Hepatocyte (in vitro differentiated cells): ENCODE results near the gene PXDC1. TPM values are rescaled to one million over a fixed set of nuclear protein-coding genes. Genes with fewer than 3 reads are reported as not detected.
A peak's percentile ranks its signal among the peaks of the same experiment; 100 is the strongest.

Experiments
- DNase-seq: peaks from one replicate; pipeline ENCODE4 v3.0.0-alpha.2; 2016; ENCODE audit warnings: low spot score
- H2AFZ ChIP-seq: fragments of 200-600 bp; sonication (generic); 2 replicates; pipeline ENCODE4 v1.6.0; 2016; ENCODE audit warnings: antibody characterized with exemption, mild to moderate bottlenecking
- H3K27ac ChIP-seq: fragments of 200-600 bp; sonication (generic); 2 replicates; pipeline ENCODE4 v1.5.1; 2016; ENCODE audit warnings: mild to moderate bottlenecking
- H3K27me3 ChIP-seq: fragments of 200-600 bp; sonication (generic); 2 replicates; pipeline ENCODE4 v1.6.1; 2016
- H3K36me3 ChIP-seq: fragments of 200-600 bp; sonication (generic); replicated peaks from 2 replicates; pipeline ENCODE4 v1.5.1; 2016; ENCODE audit warnings: low read depth; ENCODE audit not compliant: insufficient read depth
- H3K4me1 ChIP-seq: fragments of 200-600 bp; sonication (generic); 2 replicates; pipeline ENCODE4 v1.5.1; 2016; ENCODE audit warnings: mild to moderate bottlenecking, moderate library complexity; ENCODE audit not compliant: insufficient read depth
- H3K4me2 ChIP-seq: fragments of 200-600 bp; sonication (generic); 2 replicates; pipeline ENCODE4 v1.6.0; 2016
- H3K4me3 ChIP-seq: fragments of 200-600 bp; sonication (generic); 2 replicates; pipeline ENCODE4 v1.5.1; 2016; ENCODE audit warnings: mild to moderate bottlenecking
- H3K79me2 ChIP-seq: fragments of 200-600 bp; sonication (generic); 2 replicates; pipeline ENCODE4 v1.6.0; 2017; ENCODE audit warnings: mild to moderate bottlenecking
- H3K9me2 ChIP-seq: fragments of 200-600 bp; sonication (generic); replicated peaks from 2 replicates; pipeline ENCODE4 v1.6.0; 2017; ENCODE audit warnings: mild to moderate bottlenecking; ENCODE audit not compliant: insufficient read depth
- H3K9me3 ChIP-seq: fragments of 200-600 bp; sonication (generic); 2 replicates; pipeline ENCODE4 v1.5.1; 2016; ENCODE audit warnings: low read depth, mild to moderate bottlenecking
- H4K20me1 ChIP-seq: fragments of 200-600 bp; sonication (generic); 2 replicates; pipeline ENCODE4 v1.6.0; 2016; ENCODE audit warnings: mild to moderate bottlenecking; ENCODE audit not compliant: insufficient read depth, poor library complexity, severe bottlenecking
- EZH2 ChIP-seq: fragments of 200-600 bp; sonication (generic); IDR thresholded peaks from 2 replicates; pipeline ENCODE4 v1.6.1; 2016; ENCODE audit warnings: antibody characterized with exemption, mild to moderate bottlenecking, borderline replicate concordance
- EZH2phosphoT487 ChIP-seq: fragments of 200-600 bp; sonication (generic); IDR thresholded peaks from one replicate; pipeline ENCODE4 v1.6.1; 2018; ENCODE audit warnings: antibody characterized with exemption, mild to moderate bottlenecking, low read depth, moderate library complexity; ENCODE audit not compliant: unreplicated experiment, severe bottlenecking
- WGBS: methylation state at CpG from one replicate; pipeline ENCODE4 v1.1.6; 2016; ENCODE audit warnings: low lambda C conversion rate; ENCODE audit errors: missing lambda C conversion rate; 5-methylcytosine and 5-hydroxymethylcytosine counted together
- polyA plus RNA-seq: library from polyadenylated mRNA; unstranded; fragments of >200 nt; fragmentation: Nextera tagmentation; extraction: Ambion mirVana; gene quantifications from 2 replicates; pipeline ENCODE4 v1.2.1, GENCODE V29; 2016
- total RNA-seq: library from RNA; depleted of rRNA; stranded (reverse); fragments of >200 nt; gene quantifications from 2 replicates; pipeline ENCODE4 v1.2.3, GENCODE V29; 2014
- TF ChIP-seq, protein P1 (sequence below): fragments of 200-600 bp; sonication (generic); IDR thresholded peaks from 2 replicates; pipeline ENCODE4 v1.5.1; 2016; ENCODE audit warnings: antibody characterized with exemption, mild to moderate bottlenecking; ENCODE audit not compliant: poor library complexity

The PXDC1 gene
- total and polyA plus RNA-seq, 2 experiments from 2014 or later: 83.8 to 90.8 TPM

DNA sequence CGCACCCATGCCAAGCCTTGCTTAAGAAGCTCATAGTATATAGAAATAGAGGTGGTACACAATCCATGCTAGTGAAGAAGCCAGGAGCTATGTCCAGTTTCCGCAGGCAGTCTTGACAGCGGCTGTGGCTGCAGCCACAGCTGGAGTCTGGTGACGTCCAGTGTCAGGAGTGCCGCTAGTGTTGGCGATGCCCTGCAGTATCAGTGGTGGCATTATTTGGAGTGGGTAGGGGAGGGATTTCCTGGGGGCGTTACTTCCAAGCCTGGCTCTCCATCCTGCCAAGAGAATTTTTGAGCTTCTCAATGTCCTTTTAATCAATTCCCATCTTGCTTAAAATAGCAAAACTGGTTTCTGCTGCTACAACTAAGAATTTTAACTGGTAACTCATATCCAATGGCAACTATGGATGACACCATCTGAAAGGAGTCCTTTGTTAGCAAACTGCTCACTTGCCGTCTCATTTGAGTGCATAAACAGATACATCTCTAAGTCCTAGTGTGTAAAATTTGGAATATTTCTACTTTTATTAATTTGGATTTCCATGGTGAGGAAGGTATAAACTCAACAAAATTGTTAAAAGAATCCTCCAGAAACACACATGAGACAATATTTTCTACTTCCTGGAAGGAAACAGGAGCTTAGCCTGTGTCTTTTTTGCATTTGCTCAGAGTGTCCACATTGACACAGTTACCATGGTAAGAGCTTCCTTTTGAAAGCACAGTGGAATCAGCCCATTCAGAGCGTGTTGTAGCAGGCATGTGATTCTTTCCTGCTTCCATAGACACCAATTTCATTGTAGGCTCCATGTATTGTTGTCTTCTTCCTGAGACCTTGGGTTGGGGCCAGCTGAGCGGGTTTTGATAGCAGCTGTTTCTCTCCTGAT, 44.6 kb upstream of the PXDC1 start:
- Histone ChIP-seq H3K79me2 (no peaks in the 10 kb centered on the region), H3K36me3 (no peaks in the 10 kb centered on the region), H3K4me1 (peaks cover 17% of the 10 kb centered on the region), H2AFZ (no peak overlapping the region), H3K9me2 (no peaks in the 10 kb centered on the region), H3K9me3 (no peaks in the 10 kb centered on the region), H3K27ac (peak overlapping the region; percentile 88), H3K4me3 (no peak overlapping the region), H3K4me2 (no peak overlapping the region), H3K27me3 (no peaks in the 10 kb centered on the region), H4K20me1 (no peaks in the 10 kb centered on the region)
- 97% methylated on average over 10 of the region's 10 CpGs for WGBS
- no peak for DNase-seq
- TF ChIP-seq EZH2 (no peak), EZH2phosphoT487 (no peak)
- TF ChIP-seq, protein P1, sequence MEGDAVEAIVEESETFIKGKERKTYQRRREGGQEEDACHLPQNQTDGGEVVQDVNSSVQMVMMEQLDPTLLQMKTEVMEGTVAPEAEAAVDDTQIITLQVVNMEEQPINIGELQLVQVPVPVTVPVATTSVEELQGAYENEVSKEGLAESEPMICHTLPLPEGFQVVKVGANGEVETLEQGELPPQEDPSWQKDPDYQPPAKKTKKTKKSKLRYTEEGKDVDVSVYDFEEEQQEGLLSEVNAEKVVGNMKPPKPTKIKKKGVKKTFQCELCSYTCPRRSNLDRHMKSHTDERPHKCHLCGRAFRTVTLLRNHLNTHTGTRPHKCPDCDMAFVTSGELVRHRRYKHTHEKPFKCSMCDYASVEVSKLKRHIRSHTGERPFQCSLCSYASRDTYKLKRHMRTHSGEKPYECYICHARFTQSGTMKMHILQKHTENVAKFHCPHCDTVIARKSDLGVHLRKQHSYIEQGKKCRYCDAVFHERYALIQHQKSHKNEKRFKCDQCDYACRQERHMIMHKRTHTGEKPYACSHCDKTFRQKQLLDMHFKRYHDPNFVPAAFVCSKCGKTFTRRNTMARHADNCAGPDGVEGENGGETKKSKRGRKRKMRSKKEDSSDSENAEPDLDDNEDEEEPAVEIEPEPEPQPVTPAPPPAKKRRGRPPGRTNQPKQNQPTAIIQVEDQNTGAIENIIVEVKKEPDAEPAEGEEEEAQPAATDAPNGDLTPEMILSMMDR: no peak

DNA sequence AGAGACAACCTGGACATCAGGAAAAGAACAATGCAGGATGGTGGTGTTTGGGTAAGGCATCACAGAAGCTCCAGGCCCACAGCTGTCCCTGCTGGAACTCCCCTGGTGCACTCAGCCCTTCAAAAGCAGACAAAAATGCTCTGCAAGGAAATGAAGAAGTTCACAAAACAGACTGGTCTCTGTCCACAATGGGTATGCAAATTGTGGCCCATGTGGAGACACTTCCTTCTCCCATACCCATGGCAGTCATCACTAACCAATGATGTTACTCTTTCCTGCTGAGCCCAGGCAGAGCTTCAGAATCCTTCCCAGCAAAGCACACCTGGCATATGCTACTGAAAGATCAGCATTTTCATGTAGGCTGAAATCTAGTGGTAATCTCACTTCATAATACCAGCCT, 42.6 kb upstream of the PXDC1 start:
- Histone ChIP-seq H3K27me3 (no peaks in the 10 kb centered on the region), H3K4me1 (peaks cover 25% of the 10 kb centered on the region), H4K20me1 (no peaks in the 10 kb centered on the region), H3K9me2 (no peaks in the 10 kb centered on the region), H2AFZ (no peak overlapping the region), H3K36me3 (no peaks in the 10 kb centered on the region), H3K79me2 (no peaks in the 10 kb centered on the region), H3K4me3 (no peak overlapping the region), H3K9me3 (no peaks in the 10 kb centered on the region), H3K4me2 (no peak overlapping the region), H3K27ac (no peak overlapping the region)
- TF ChIP-seq, protein P1: no peak
- TF ChIP-seq EZH2 (no peak), EZH2phosphoT487 (no peak)
- DNase-seq: no peak

DNA sequence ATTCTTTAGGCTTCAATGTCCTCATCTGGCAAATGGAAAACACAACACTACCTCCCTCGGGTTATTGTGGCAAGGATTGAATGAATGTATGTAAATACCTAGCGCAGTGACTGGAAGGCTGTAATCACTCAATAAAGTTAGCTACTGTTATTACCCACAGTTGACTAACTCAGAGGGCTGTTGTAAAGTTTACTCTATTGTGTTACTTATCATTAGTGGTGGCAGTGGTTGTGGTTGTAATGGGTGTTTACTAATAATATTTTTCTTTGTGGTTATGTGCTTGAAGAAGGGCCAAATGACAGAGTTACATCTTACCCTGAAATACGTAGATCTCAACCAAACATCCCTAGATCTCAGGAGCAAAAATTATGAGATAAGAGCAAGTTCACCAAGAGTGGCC, 42.0 kb upstream of the PXDC1 start:
- no peaks in the 10 kb centered on the region for H4K20me1 ChIP-seq
- H3K79me2 ChIP-seq: no peaks in the 10 kb centered on the region
- H3K27ac ChIP-seq: no peak overlapping the region
- H3K36me3 ChIP-seq: no peaks in the 10 kb centered on the region
- TF ChIP-seq EZH2 (no peak), EZH2phosphoT487 (no peak)
- TF ChIP-seq, protein P1: no peak
- H3K27me3 ChIP-seq: no peaks in the 10 kb centered on the region
- no peak overlapping the region for H2AFZ ChIP-seq
- DNase-seq: no peak
- no peaks in the 10 kb centered on the region for H3K9me2 ChIP-seq
- no peak overlapping the region for H3K4me2 ChIP-seq
- WGBS: 86% methylated on average over 3 of the region's 3 CpGs
- peaks cover 25% of the 10 kb centered on the region for H3K4me1 ChIP-seq
- no peak overlapping the region for H3K4me3 ChIP-seq
- H3K9me3 ChIP-seq: no peaks in the 10 kb centered on the region
